NCI-H2196 treated with DMSO at 0.1 percent for 48 hours (cell line): ENCODE results near the gene GPR25.

Source experiments
- DNase-seq: peaks from one replicate; lab custom pipeline; 2025; ENCODE audit not compliant: unreplicated experiment; lab: John Stamatoyannopoulos, UW

The GPR25 gene

DNA sequence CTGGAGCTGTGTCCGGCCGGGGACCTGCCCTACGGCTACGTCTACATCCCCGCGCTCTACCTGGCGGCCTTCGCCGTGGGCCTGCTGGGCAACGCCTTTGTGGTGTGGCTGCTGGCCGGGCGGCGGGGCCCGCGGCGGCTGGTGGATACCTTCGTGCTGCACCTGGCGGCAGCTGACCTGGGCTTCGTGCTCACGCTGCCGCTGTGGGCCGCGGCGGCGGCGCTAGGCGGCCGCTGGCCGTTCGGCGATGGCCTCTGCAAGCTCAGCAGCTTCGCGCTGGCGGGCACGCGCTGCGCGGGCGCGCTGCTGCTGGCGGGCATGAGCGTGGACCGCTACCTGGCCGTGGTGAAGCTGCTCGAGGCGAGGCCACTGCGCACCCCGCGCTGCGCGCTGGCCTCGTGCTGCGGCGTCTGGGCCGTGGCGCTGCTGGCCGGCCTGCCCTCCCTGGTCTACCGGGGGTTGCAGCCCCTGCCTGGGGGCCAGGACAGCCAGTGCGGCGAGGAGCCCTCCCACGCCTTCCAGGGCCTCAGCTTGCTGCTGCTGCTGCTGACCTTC is 412 bp downstream of the GPR25 start:
- DNase-seq = no peak

- DNase-seq = no peak
These were observed 1.1 kb downstream of the GPR25 start for GRCh38 chr1:200873671-200874397.

DNA sequence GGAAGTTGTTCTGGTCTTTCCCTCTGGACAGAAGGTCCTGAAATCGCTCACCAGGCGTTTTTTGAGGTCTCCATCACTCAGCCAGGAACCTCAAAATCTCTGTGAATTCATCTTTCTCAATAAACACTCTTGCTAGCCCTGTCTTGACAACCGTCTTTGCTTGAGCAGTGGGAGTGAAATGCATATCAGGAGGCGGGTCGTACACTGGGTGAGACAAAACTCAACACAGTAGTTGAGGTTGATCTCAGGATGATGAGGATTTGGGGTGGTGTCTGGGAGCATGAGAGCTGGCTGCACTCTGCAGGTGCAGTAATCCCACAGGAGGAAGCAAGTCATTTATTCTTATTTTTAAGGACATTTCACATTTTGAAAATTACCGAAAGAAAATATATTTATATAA is 1.9 kb downstream of the GPR25 start:
- no peak for DNase-seq

GRCh38 chr1:200875416-200875815 is 2.6 kb downstream of the GPR25 start:
- no peak for DNase-seq

DNA sequence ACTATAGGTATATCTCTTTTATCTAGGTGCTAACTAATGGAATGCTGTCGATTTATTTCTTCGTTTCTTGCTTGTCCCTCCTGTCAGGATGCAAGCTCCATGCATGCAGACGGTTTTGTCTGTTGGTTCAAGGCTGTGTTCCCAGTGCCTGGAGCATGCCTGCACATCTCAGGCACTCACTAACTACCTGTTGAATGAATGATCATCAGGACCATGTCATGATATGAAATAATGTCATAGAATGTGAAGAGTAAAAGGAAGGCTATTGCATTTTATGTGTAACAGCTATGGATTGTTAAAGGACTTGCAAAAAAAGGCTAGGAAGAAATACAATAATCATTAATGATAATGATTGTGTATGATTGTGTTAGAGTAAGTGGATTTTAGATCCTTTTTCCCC is 4.2 kb downstream of the GPR25 start:
- DNase-seq = no peak

GRCh38 chr1:200877839-200878551 is 5.2 kb downstream of the GPR25 start:
- DNase-seq = no peak

DNA sequence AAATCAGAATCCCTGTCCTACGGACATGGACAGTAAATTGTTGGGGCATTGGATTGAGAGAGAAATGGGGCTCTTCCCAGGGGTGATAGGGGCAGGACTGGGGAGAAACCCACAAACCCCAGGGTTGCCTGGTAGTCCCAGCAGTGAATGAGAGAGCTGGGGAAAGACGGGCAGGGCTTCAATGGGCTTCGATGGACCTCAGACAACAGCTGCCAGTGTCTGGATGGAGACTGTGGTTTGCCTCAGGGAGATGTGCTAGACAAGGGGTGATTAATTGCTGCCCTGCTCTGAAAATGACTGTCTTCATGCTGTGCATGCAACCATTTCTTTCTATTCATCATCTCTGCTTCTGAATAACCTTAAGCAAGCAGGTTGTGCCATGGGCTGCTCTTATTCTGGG is 7.4 kb downstream of the GPR25 start:
- DNase-seq = no peak

- DNase-seq = no peak
These were observed 10.3 kb downstream of the GPR25 start for GRCh38 chr1:200883118-200883517.

DNA sequence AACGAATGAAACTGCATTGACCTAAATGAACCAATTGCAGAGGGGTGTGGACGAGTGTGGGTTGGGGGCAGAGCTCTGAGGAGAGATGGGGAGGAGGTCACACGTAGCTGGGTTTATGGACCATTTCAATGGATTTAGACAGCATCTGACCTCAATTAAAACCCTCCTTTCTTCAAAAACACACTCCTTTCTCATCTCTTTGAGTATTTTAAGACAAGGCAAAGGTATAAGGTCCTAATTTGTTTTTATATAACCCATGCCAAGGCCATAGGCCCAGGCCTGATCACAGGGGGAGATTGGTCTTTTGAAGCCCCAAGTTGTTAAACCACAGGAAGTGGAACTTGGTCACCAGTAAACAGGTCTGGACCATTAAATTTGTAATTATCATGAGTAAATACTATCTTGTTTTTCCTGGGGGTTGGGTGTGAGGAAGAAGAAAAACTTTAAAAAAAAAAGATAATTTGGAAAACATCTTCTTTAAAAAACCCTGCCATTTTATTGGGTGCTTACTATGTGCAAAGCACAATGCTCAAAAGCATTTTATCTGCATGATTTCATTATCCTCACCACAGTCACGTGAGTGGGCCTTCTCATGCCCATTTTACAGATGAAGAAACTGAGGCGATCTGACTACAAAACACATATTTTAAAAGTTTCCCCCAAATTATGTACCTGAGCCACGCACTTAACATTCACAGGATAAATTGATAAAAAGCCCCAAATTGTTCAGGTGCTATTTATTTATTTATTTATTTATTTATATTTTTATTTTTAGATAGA is 13.0 kb downstream of the GPR25 start:
- DNase-seq = no peak

- no peak for DNase-seq
These were observed 13.8 kb downstream of the GPR25 start for GRCh38 chr1:200886594-200886993.

DNA sequence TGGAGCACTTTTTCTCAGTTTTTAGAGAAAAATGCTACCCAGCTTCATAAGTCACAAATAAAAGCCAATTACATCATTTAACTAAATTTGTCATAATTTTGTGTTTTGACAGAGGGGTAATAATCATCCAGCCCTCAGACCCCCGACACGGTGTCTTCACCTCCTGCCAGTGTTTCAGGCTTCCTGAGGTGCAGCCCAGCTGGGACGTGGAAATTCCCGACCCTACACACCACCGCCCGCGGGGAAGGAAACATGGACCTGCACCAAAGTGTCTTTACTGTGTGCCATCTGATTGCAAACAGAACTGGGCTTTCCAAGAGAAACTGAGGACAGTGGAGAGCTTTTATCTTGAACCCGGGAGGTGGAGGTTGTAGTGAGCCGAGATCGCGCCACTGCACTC is 14.3 kb downstream of the GPR25 start:
- no peak for DNase-seq

DNA sequence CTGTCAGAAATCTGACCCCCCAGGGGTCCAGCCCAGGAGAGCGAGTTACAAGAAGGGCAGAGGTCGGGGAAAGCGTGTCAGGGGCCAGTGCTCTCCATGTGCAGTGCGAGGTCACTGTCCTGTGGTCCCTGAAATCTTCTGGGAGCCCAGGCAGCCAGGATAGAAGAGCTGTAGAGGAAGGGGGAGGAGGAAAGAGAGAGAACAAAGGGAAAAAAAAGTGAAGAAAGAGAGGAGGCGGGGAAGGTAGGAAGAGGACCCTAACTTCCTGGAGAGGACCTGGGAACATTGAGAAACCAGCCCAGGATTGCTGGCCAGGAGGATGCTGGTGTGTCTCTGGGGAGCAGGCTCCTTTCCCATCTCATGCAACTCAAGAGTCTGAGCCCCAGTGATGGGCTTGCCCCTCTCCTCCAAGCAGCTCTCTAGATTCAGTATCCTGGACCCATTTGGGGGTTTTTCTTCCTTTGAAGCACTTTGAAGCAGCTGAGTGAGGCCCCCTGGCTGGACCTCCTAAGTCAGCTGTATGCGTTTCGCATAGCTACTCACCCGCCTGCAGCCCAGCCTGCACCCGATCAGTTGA is 15.1 kb downstream of the GPR25 start:
- DNase-seq = no peak

GRCh38 chr1:200888349-200888838 is 15.6 kb downstream of the GPR25 start:
- DNase-seq = peak; percentile 5

GRCh38 chr1:200889571-200889970 is 16.8 kb downstream of the GPR25 start:
- DNase-seq = no peak

GRCh38 chr1:200890027-200890426 is 17.2 kb downstream of the GPR25 start:
- DNase-seq = no peak

DNA sequence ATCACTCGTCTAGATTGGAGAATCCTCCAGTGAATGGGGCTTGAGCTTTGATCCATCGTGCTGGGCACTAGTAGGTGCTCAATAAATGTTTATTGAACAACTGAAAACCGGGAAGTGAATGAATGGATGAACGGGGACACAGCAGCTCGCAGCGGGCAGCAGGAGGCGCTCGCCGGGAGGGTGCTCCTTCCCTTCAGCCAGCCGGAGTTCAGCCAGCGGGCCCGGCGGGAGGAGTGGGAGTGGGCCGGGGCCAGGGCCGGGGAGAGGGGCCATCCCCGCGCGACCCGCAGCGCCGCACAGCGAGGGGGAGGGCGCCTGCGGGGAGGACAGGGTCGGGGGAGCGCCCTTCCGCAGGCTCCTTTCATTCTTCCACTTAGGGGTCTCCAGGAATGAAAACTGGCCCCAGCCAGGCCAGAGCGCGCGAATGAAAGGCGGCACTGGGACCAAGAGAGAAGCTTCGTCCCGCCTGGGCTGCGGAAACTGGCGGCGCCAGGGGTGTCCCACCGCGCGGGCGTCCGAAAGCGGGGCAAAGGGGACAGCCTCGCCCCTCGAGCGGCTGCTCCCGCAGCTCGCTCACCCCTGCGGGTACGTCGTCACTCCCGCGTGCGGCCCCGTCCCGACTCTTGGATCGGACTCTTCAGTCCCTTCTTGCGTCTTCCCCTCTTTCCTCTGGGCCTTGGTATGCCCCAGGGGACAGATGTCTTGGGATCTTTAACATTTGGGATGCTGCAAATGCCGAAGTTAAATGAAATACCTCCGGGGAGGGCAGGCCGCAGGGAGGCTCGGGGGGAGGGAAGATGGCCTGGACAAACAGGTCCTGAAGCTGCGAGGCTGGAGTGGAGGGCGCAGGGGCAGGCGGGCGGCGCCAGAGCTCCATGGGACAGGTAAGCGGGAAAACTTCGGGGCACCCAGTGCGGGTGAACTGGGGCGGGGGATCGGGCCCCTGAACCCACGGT is 18.3 kb downstream of the GPR25 start:
- DNase-seq = no peak

DNA sequence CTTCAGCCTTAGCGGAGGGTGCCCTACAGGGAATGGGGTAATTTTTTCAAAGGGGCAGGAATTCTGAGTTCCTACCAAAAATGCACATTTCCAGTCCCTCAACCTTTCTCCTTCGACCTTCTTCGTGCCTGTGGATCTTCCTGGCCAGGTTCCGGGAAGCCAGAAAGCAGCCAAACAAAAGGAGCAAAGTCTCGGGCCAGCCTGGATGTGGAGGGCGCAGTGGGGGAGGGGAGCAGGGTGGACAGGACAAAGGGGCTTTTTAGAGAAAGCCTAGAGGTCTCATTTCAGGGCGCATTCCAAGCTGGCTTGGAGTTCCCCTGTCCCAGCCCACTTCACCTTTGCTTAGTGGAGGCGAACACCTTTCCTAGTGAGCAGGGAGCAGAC is 19.0 kb downstream of the GPR25 start:
- no peak for DNase-seq

DNA sequence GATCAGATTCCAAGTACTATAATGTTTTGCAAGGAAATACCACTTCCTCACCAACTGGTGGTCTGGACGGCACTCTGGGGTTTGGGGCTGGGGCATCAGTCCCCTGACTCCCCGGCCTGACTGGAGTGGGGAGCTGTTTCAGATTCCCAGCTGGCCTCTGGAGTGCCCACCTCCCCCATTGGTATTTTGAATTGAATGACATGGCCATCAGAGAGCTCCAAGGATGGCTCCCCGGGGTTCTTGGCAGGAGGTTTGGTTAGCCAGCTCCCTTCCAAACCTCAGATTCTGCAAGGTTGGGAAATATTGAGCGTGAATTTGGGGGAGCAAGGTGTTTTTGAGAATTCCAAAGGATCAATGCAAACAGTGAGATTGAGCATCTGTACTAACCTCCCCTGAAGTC is 19.8 kb downstream of the GPR25 start:
- no peak for DNase-seq

- DNase-seq = no peak
These were observed 20.2 kb downstream of the GPR25 start for GRCh38 chr1:200892958-200893357.

- DNase-seq = no peak
These were observed 20.7 kb downstream of the GPR25 start for GRCh38 chr1:200893411-200893901.
